HepG2 (cell line): ENCODE measurements around the gene LY6G5B. TPM values are rescaled to one million over a fixed set of nuclear protein-coding genes. Genes with fewer than 3 reads are reported as not detected.

Experiments used
- ELF3 ChIP-seq: IDR thresholded peaks from 2 replicates; pipeline ENCODE4 v1.6.1; 2016; ENCODE audit warnings: missing genetic modification reagents, missing compliant biosample characterization
- PATZ1 ChIP-seq: sonication (generic); formaldehyde crosslinking; IDR thresholded peaks from 2 replicates; pipeline ENCODE4 v1.4.0; 2020; ENCODE audit warnings: missing genetic modification reagents
- TCF7 ChIP-seq: sonication (generic); IDR thresholded peaks from 2 replicates; pipeline ENCODE4 v1.6.1; 2016; ENCODE audit warnings: antibody characterized with exemption, low read depth
- TEF ChIP-seq: sonication (generic); formaldehyde crosslinking; IDR thresholded peaks from 2 replicates; pipeline ENCODE4 v1.5.0; 2020; ENCODE audit warnings: missing genetic modification reagents
- XRCC5 ChIP-seq: fragments of 200-400 bp; formaldehyde crosslinking; optimal IDR thresholded peaks from 2 replicates; pipeline ENCODE3; 2017; ENCODE audit warnings: mild to moderate bottlenecking, low read length
- polyA plus RNA-seq, 8 experiments: library from polyadenylated mRNA; depleted of rRNA in 3 of 8; stranded (reverse) in 7 of 8; unstranded in 1 of 8; fragments of >200 nt; fragmentation: Illumina TruSeq in 4 of 8; extraction: Trizol in 4 of 8; gene quantifications; 2 replicates each; pipeline versions ENCODE4 v1.2.1 to v1.2.3, GENCODE V29; 2011 to 2016; ENCODE audit warnings: low read depth in 4 of 8, missing spikeins in 1 of 8, mixed read lengths in 1 of 8; ENCODE audit not compliant: insufficient read depth in 1 of 8
- total RNA-seq, 5 experiments: library from RNA; depleted of rRNA; stranded (reverse); fragments of >200 nt; fragmentation: Illumina TruSeq; extraction: Trizol; gene quantifications; 2 replicates each; pipeline ENCODE4 v1.2.3, GENCODE V29; 2016; ENCODE audit warnings: low read depth in 1 of 5
- TF ChIP-seq, protein P1 (sequence below): sonication (generic); formaldehyde crosslinking; IDR thresholded peaks from 2 replicates; pipeline ENCODE4 v1.4.0; 2020; ENCODE audit warnings: missing genetic modification reagents
- TF ChIP-seq, protein P2 (sequence below): sonication (generic); IDR thresholded peaks from 2 replicates; pipeline ENCODE4 v1.6.1; 2016; ENCODE audit warnings: low read depth, borderline replicate concordance

LY6G5B gene
- total and polyA plus RNA-seq, 2 of the 13 experiments (the other 11 are each of a cell fraction or from before 2014, with no cell fraction given) = 7.8 to 15.7 TPM

GRCh38 chr6:31713991-31714684 lies 44.4 kb downstream of the LY6G5B start (continued):
- TF ChIP-seq ELF3 (no peak), TCF7 (peak; percentile 71), XRCC5 (peak; percentile 31), TEF (CRISPR knock-in tag) (no peak), PATZ1 (CRISPR knock-in tag) (peak; percentile 62)
- TF ChIP-seq, protein P1, sequence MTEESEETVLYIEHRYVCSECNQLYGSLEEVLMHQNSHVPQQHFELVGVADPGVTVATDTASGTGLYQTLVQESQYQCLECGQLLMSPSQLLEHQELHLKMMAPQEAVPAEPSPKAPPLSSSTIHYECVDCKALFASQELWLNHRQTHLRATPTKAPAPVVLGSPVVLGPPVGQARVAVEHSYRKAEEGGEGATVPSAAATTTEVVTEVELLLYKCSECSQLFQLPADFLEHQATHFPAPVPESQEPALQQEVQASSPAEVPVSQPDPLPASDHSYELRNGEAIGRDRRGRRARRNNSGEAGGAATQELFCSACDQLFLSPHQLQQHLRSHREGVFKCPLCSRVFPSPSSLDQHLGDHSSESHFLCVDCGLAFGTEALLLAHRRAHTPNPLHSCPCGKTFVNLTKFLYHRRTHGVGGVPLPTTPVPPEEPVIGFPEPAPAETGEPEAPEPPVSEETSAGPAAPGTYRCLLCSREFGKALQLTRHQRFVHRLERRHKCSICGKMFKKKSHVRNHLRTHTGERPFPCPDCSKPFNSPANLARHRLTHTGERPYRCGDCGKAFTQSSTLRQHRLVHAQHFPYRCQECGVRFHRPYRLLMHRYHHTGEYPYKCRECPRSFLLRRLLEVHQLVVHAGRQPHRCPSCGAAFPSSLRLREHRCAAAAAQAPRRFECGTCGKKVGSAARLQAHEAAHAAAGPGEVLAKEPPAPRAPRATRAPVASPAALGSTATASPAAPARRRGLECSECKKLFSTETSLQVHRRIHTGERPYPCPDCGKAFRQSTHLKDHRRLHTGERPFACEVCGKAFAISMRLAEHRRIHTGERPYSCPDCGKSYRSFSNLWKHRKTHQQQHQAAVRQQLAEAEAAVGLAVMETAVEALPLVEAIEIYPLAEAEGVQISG (CRISPR knock-in tag) = no peak
- TF ChIP-seq, protein P2, sequence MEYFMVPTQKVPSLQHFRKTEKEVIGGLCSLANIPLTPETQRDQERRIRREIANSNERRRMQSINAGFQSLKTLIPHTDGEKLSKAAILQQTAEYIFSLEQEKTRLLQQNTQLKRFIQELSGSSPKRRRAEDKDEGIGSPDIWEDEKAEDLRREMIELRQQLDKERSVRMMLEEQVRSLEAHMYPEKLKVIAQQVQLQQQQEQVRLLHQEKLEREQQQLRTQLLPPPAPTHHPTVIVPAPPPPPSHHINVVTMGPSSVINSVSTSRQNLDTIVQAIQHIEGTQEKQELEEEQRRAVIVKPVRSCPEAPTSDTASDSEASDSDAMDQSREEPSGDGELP = peak; percentile 45; the same call in 1 of the 2 replicates
